ENCODE data around the gene CBX6. TPM values are rescaled to one million over a fixed set of nuclear protein-coding genes. Genes with fewer than 3 reads are reported as not detected.

Gene CBX6
- total RNA-seq, 1 experiment from 2014 or later, result 90.0 TPM

DNA sequence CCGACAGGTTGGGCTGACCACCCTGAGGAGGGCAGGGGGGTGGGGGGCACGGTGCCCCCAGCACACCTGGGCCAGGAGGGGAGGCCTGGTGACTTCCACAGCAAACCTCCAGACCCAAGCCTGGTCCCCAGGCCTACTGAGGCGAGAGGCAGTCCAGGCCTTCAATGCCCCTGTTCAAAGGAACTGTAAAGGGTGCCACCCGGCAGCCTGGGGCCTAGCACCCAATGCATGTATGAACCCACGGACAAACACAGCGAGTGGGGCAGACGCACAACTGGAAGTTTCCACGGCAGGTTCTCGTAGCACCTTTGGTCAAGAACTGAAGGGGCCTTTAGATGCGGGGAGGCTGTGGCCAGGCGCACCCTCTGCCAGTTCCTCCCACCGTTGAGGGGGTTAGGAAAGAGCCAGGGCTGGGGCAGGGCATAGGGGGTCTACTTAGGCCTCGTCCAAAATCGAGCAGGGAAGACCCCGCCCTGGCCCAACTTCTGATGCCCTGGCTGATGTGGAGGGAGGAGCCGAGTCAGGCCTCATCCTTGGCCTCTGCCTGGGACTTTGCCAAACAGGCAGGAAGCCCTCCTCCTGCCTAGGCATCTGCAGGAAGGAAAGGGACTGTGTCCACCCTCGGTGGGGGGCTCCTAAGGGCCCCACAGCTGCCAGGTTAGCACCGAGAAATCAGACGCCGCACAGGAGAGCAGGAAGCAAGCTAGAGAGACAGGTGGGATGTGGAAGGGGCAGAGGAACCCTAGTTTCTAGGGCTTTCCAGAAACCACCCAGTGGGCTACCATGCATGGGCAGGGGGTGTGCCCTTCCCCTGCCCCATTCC is 6.6 kb downstream of the CBX6 start:
- no peak for DNase-seq (ENCODE audit: low read depth, low spot score)
- CTCF ChIA-PET, result no interaction called here
- H2AFZ ChIP-seq (ENCODE audit: low read depth, low read length, poor library complexity, severe bottlenecking), result no peak overlapping the region
- RAD21 ChIA-PET (ENCODE audit: low non-redundant PET in 1 of 2, low total read pairs in 2 of 2, uncharacterized antibody in 2 of 2, unreplicated experiment in 2 of 2), result no interaction called here
- BruUV-seq (replicated peaks), result no TSS peak
- H3K36me3 ChIP-seq (ENCODE audit: control insufficient read depth in 1 of 2, insufficient read depth in 2 of 2, low read length in 2 of 2), result peaks cover 20 to 36% of the 10 kb centered on the region in 2 experiments
- peaks cover 41% of the 10 kb centered on the region for H3K79me2 ChIP-seq (ENCODE audit: insufficient read depth, low read length)
- H3K27me3 ChIP-seq (ENCODE audit: insufficient read depth, low read length), result no peaks in the 10 kb centered on the region
- POLR2A ChIA-PET, result no interaction called here
- H3K9me3 ChIP-seq (ENCODE audit: control insufficient read depth in 1 of 2, insufficient read depth in 1 of 2, low read depth in 1 of 2, low read length in 2 of 2), result no peaks in the 10 kb centered on the region
- no peaks in the 10 kb centered on the region for H4K20me1 ChIP-seq (ENCODE audit: insufficient read depth)
- H3K4me3 ChIP-seq (replicated peaks in 1 of 2; ENCODE audit: low read depth in 1 of 2, low read length in 2 of 2), result no peak overlapping the region
- no peak overlapping the region for H3K9ac ChIP-seq (ENCODE audit: low read length)
- no peak for ATAC-seq
- no peak overlapping the region; the same call in 1 of the 2 replicates for H3K27ac ChIP-seq (ENCODE audit: low read depth, low read length)
- H3K4me2 ChIP-seq (ENCODE audit: low read length), result no peak overlapping the region
- peaks cover 4 to 18% of the 10 kb centered on the region in 2 experiments; a peak in 3 of 4 replicates for H3K4me1 ChIP-seq (ENCODE audit: control insufficient read depth in 1 of 2, insufficient read depth in 2 of 2, low read length in 2 of 2)
- no peak for TF ChIP-seq FOSL1 (IDR thresholded peaks at IDR 0.05; ENCODE audit: low read depth)
- TF ChIP-seq SP1 (IDR thresholded peaks at IDR 0.05; ENCODE audit: low read depth), result no peak
- TF ChIP-seq, protein P1, sequence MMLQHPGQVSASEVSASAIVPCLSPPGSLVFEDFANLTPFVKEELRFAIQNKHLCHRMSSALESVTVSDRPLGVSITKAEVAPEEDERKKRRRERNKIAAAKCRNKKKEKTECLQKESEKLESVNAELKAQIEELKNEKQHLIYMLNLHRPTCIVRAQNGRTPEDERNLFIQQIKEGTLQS (IDR thresholded peaks at IDR 0.05), result no peak
- TF ChIP-seq JUND (IDR thresholded peaks at IDR 0.05), result no peak
- no peak for TF ChIP-seq ZNF274 (IDR thresholded peaks at IDR 0.05; ENCODE audit: low read depth, low read length)
- TF ChIP-seq SRF (IDR thresholded peaks at IDR 0.05; ENCODE audit: low read depth), result no peak
- no peak for TF ChIP-seq EGR1 (IDR thresholded peaks at IDR 0.05; ENCODE audit: low read depth)
- TF ChIP-seq SIN3A (IDR thresholded peaks at IDR 0.05; ENCODE audit: low read depth), result no peak
- TF ChIP-seq, protein P2, sequence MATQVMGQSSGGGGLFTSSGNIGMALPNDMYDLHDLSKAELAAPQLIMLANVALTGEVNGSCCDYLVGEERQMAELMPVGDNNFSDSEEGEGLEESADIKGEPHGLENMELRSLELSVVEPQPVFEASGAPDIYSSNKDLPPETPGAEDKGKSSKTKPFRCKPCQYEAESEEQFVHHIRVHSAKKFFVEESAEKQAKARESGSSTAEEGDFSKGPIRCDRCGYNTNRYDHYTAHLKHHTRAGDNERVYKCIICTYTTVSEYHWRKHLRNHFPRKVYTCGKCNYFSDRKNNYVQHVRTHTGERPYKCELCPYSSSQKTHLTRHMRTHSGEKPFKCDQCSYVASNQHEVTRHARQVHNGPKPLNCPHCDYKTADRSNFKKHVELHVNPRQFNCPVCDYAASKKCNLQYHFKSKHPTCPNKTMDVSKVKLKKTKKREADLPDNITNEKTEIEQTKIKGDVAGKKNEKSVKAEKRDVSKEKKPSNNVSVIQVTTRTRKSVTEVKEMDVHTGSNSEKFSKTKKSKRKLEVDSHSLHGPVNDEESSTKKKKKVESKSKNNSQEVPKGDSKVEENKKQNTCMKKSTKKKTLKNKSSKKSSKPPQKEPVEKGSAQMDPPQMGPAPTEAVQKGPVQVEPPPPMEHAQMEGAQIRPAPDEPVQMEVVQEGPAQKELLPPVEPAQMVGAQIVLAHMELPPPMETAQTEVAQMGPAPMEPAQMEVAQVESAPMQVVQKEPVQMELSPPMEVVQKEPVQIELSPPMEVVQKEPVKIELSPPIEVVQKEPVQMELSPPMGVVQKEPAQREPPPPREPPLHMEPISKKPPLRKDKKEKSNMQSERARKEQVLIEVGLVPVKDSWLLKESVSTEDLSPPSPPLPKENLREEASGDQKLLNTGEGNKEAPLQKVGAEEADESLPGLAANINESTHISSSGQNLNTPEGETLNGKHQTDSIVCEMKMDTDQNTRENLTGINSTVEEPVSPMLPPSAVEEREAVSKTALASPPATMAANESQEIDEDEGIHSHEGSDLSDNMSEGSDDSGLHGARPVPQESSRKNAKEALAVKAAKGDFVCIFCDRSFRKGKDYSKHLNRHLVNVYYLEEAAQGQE (IDR thresholded peaks at IDR 0.05; ENCODE audit: low read depth), result no peak
- TF ChIP-seq EZH2phosphoT487 (IDR thresholded peaks at IDR 0.05; ENCODE audit: borderline replicate concordance), result no peak
- TF ChIP-seq POLR2AphosphoS5 (IDR thresholded peaks at IDR 0.05; ENCODE audit: low read depth, low read length), result no peak
- TF ChIP-seq ZFX (IDR thresholded peaks at IDR 0.05), result no peak
- TF ChIP-seq CBX3 (IDR thresholded peaks at IDR 0.05; ENCODE audit: low read depth), result no peak
- H3K9me2 ChIP-seq (ENCODE audit: insufficient read depth), result no peaks in the 10 kb centered on the region
- intact Hi-C loops (cut with micrococcal nuclease), result no loop called here

Measured in HCT116 (cell line).